Gastroesophageal sphincter (tissue), 4 donors: ENCODE measurements around the gene TTC39C. TPM values are rescaled to one million over a fixed set of nuclear protein-coding genes. Genes with fewer than 3 reads are reported as not detected.

Source experiments
- ATAC-seq: fragments of 150-250 bp; one replicate; pipeline ENCODE4 v1.9.1; 2016; ENCODE audit warnings: mild to moderate bottlenecking, moderate library complexity
- H3K27ac ChIP-seq, 4 donors: fragments of 200-600 bp; sonication (generic) in 3 of 4; 1 replicate in 3 of 4; 2 replicates in 1 of 4; pipeline ENCODE4 v1.5.1; 2016 to 2019
- H3K27me3 ChIP-seq: fragments of 200-600 bp; sonication (generic); one replicate; pipeline ENCODE4 v1.5.1; 2019
- H3K36me3 ChIP-seq, 2 donors: fragments of 200-600 bp; sonication (generic); one replicate each; pipeline ENCODE4 v1.5.1; 2019; ENCODE audit warnings: control low read depth in 1 of 2
- H3K4me1 ChIP-seq, 3 donors: fragments of 200-600 bp; sonication (generic); 1 replicate in 2 of 3; 2 replicates in 1 of 3; pipeline ENCODE4 v1.5.1; 2016 to 2019; ENCODE audit warnings: control low read depth in 2 of 3
- H3K4me3 ChIP-seq, 2 donors: fragments of 200-600 bp; sonication (generic); one replicate each; pipeline ENCODE4 v1.5.1; 2019; ENCODE audit warnings: mild to moderate bottlenecking in 1 of 2, moderate library complexity in 1 of 2
- H3K9me3 ChIP-seq, 3 donors: fragments of 200-600 bp; sonication (generic); one replicate each; pipeline ENCODE4 v1.5.1; 2017 to 2019; ENCODE audit warnings: control low read depth in 2 of 3
- EP300 ChIP-seq: sonication (generic); formaldehyde crosslinking; IDR thresholded peaks from one replicate; pipeline ENCODE4 v1.6.1; 2017; ENCODE audit warnings: antibody characterized with exemption, mild to moderate bottlenecking
- POLR2A ChIP-seq, 2 donors: fragments of 450-650 bp; IDR thresholded peaks; one replicate each; pipeline ENCODE4 v1.6.1; 2017; ENCODE audit warnings: antibody characterized with exemption in 2 of 2, mild to moderate bottlenecking in 2 of 2, moderate library complexity in 1 of 2
- POLR2AphosphoS5 ChIP-seq: sonication (generic); formaldehyde crosslinking; IDR thresholded peaks from one replicate; pipeline ENCODE4 v1.6.1; 2017; ENCODE audit warnings: antibody characterized with exemption
- WGBS, 2 donors: methylation state at CpG; one replicate each; pipeline ENCODE4 v1.1.5; 2018; ENCODE audit warnings: low coverage in 1 of 2; 5-methylcytosine and 5-hydroxymethylcytosine counted together
- total RNA-seq, 4 donors: library from RNA; depleted of rRNA; stranded (reverse); fragments of >200 nt; gene quantifications; one replicate each; pipeline ENCODE4 v1.1.0, GENCODE V29; 2016
- TF ChIP-seq, protein P1 (sequence below), 4 experiments: fragments of 200-600 bp in 2 of 4; fragments of 450-650 bp in 2 of 4; sonication (generic) in 1 of 4; IDR thresholded peaks; one replicate each; pipeline ENCODE4 v1.5.1; 2017 to 2019; ENCODE audit warnings: antibody characterized with exemption in 4 of 4, mild to moderate bottlenecking in 2 of 4, moderate library complexity in 2 of 4

TTC39C gene
- total RNA-seq, 4 donors from 2014 or later: 20.9 to 37.7 (median 33.6) TPM

DNA sequence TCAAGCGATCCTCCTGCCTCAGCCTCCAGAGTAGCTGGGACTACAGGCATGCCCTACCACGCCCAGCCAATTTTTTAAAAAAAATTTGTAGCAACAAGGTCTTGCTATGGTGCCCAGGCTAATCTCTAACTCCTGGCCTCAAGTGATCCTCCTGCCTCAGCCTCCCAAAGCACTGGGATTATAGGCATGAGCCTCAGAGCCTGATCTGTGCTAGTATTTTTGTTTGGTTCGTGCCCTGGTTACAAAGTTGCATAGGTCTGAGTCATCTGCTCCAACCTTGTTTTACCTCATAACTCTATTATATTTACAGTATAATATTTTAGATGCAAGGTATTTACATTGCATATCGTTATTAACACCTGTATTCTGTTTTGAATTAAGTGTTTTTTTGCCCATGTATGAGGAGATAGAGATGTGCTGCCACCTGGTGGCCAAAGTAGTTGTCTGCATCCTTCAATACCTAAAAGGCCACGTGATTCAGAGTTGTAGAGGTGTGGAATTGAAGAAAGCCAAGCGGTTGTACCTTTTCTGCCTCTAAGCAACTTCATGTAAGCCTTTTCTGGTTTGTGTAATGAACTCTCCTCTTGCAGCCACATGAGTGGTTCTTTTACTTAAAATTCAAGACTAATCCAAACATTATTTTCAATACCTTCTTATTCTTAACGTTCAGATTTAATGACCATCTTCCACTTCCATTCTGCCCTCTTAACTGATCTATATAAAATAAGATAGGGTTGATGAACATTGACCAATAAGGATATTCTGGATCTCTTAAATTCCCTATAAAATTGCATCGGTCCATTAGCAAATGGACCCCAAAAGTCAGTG, 104.4 kb downstream of the TTC39C start:
- no peak for TF ChIP-seq POLR2A (IDR thresholded peaks at IDR 0.05)
- TF ChIP-seq, protein P1, sequence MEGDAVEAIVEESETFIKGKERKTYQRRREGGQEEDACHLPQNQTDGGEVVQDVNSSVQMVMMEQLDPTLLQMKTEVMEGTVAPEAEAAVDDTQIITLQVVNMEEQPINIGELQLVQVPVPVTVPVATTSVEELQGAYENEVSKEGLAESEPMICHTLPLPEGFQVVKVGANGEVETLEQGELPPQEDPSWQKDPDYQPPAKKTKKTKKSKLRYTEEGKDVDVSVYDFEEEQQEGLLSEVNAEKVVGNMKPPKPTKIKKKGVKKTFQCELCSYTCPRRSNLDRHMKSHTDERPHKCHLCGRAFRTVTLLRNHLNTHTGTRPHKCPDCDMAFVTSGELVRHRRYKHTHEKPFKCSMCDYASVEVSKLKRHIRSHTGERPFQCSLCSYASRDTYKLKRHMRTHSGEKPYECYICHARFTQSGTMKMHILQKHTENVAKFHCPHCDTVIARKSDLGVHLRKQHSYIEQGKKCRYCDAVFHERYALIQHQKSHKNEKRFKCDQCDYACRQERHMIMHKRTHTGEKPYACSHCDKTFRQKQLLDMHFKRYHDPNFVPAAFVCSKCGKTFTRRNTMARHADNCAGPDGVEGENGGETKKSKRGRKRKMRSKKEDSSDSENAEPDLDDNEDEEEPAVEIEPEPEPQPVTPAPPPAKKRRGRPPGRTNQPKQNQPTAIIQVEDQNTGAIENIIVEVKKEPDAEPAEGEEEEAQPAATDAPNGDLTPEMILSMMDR (IDR thresholded peaks at IDR 0.05): peak; percentile 85 to 97 (median 91)
- Histone ChIP-seq H3K9me3 (no peaks in the 10 kb centered on the region), H3K4me3 (no peak overlapping the region), H3K27ac (no peak overlapping the region), H3K4me1 (peaks cover 0 to 7% (median 0%) of the 10 kb centered on the region in 3 donors), H3K36me3 (peaks cover 0 to 67% of the 10 kb centered on the region in 2 donors), H3K27me3 (no peaks in the 10 kb centered on the region)
- ATAC-seq: peak; percentile 55
- 40 to 48% methylated on average over 5 to 7 of the region's 8 CpGs for WGBS, 2 donors

DNA sequence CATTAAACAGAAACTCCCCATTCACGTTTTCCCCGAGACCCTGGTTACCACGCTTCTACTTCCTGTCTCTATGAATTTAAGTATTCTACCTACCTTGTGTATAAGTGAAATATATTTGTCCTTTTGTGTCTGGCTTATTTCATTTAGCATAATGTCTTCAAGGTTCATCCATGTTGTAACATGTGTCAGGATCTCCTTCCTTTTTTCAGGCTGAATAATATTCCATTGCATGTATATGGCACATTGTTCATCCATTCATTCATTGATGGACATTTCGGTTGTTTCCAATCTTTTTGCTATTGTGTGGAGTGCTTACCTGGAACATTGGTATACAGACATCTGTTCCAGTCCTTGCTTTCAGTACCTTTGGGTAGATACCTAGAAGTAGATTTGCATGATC, 106.1 kb downstream of the TTC39C start:
- H3K36me3 ChIP-seq: peaks cover 0 to 69% of the 10 kb centered on the region in 2 donors
- TF ChIP-seq POLR2AphosphoS5: no peak
- TF ChIP-seq EP300: no peak
- TF ChIP-seq, protein P1 (IDR thresholded peaks at IDR 0.05): no peak
- no peak for TF ChIP-seq POLR2A (IDR thresholded peaks at IDR 0.05)
- no peaks in the 10 kb centered on the region for H3K27me3 ChIP-seq
- H3K4me1 ChIP-seq: peaks cover 0 to 7% (median 0%) of the 10 kb centered on the region in 3 donors
- no peak overlapping the region for H3K27ac ChIP-seq
- 87 to 96% methylated on average over 4 of the region's 4 CpGs for WGBS, 2 donors
- no peak overlapping the region for H3K4me3 ChIP-seq
- H3K9me3 ChIP-seq: no peaks in the 10 kb centered on the region
- no peak for ATAC-seq

DNA sequence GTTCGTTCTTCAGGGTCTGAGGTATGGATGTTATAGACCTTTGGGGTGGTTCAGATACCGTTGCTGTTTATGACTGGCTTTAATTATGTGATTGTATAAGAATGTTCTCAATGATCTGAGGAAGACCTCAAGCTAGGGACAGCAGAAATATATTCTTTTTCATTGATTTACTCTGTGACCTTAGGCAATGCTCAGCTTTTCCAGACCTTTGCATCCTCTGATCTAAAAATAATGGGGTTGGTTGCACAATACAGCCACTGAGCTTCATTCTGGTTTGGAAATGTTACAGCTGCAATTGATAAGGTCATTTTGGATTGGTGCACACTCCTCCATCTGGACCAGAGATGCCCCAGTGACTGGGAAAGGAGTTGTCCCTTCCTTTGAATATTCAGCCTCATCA, 107.1 kb downstream of the TTC39C start:
- Histone ChIP-seq H3K36me3 (peaks cover 0 to 70% of the 10 kb centered on the region in 2 donors), H3K27ac (no peak overlapping the region), H3K4me3 (no peak overlapping the region), H3K27me3 (no peaks in the 10 kb centered on the region), H3K4me1 (peaks cover 0 to 7% (median 0%) of the 10 kb centered on the region in 3 donors), H3K9me3 (no peaks in the 10 kb centered on the region)
- TF ChIP-seq, protein P1 (IDR thresholded peaks at IDR 0.05): no peak
- TF ChIP-seq EP300: no peak
- no peak for TF ChIP-seq POLR2A (IDR thresholded peaks at IDR 0.05)
- TF ChIP-seq POLR2AphosphoS5: no peak
- 75 to 95% methylated on average over 1 to 2 of the region's 2 CpGs for WGBS, 2 donors
- ATAC-seq: no peak

DNA sequence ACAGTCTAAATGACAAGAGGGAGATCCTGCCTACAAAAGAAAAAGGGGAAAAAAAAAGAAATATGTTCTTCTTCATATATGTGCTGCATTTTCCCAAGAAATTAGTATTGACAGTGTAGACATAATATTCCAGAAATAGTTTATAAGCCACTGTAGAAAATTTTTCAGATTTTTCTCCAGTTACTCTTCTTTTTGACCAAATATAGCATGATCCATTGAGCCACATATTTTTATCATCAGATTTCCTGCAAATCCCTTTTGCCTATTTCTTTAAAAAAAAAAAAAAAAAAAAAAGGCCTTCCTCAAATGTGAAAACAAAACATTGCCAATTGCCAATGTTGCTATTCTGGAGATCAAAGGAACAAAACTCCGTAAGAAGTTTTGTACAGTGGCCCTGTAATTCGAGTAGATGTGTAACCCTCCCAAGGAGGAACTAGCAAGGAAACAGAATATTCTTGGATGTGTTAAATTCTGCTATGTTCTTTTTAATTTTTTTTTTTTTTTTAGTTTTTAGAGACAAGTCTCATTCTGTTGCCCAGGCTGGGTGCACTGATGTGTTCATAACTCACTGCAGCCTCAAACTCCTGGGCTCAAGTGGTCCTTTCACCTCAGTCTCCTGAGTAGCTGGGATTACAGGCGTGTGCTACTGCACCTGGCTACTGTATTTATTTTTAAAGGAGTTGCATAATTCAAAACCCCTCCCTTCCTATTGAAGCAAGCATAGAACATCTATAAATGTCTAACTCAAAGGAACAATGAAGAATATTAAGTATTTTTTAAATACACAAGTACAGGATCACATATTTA, 111.8 kb downstream of the TTC39C start:
- no peaks in the 10 kb centered on the region for H3K4me1 ChIP-seq
- TF ChIP-seq, protein P1 (IDR thresholded peaks at IDR 0.05): no peak
- TF ChIP-seq POLR2AphosphoS5 (no peak), POLR2A (IDR thresholded peaks at IDR 0.05) (no peak), EP300 (no peak)
- ATAC-seq: no peak
- no peak overlapping the region for H3K4me3 ChIP-seq
- peaks cover 0 to 73% of the 10 kb centered on the region in 2 donors for H3K36me3 ChIP-seq
- WGBS, 2 donors: 70% methylated on average over 3 of the region's 3 CpGs
- no peak overlapping the region for H3K27ac ChIP-seq
- no peaks in the 10 kb centered on the region for H3K27me3 ChIP-seq
- H3K9me3 ChIP-seq: no peaks in the 10 kb centered on the region
